ENCODE data around the gene ZC3H15.

Gene ZC3H15

GRCh38 chr2:186535861-186536260 is 49.8 kb downstream of the ZC3H15 start:
- no peak overlapping the region for H3K4me3 ChIP-seq (ENCODE audit: low read depth, low read length)

- H3K4me3 ChIP-seq (ENCODE audit: low read depth, low read length): no peak overlapping the region
These were observed 51.0 kb downstream of the ZC3H15 start for GRCh38 chr2:186537019-186537418.

GRCh38 chr2:186540941-186541340 is 54.9 kb downstream of the ZC3H15 start:
- no peak overlapping the region for H3K4me3 ChIP-seq (ENCODE audit: low read depth, low read length)

GRCh38 chr2:186542002-186542401 is 55.9 kb downstream of the ZC3H15 start:
- H3K4me3 ChIP-seq (ENCODE audit: low read depth, low read length): no peak overlapping the region

GRCh38 chr2:186543561-186544131 is 57.6 kb downstream of the ZC3H15 start:
- no peak overlapping the region for H3K4me3 ChIP-seq (ENCODE audit: low read depth, low read length)

- H3K4me3 ChIP-seq (ENCODE audit: low read depth, low read length): no peak overlapping the region
These were observed 58.2 kb downstream of the ZC3H15 start for GRCh38 chr2:186544255-186544675.

GRCh38 chr2:186546846-186547245 is 60.8 kb downstream of the ZC3H15 start:
- no peak overlapping the region for H3K4me3 ChIP-seq (ENCODE audit: low read depth, low read length)

- no peak overlapping the region for H3K4me3 ChIP-seq (ENCODE audit: low read depth, low read length)
These were observed 65.4 kb downstream of the ZC3H15 start for GRCh38 chr2:186551323-186552050.

- no peak overlapping the region for H3K4me3 ChIP-seq (ENCODE audit: low read depth, low read length)
These were observed 68.4 kb downstream of the ZC3H15 start for GRCh38 chr2:186554429-186554828.

- H3K4me3 ChIP-seq (ENCODE audit: low read depth, low read length): no peak overlapping the region
These were observed 69.0 kb downstream of the ZC3H15 start for GRCh38 chr2:186554850-186555671.

GRCh38 chr2:186558512-186559276 is 72.6 kb downstream of the ZC3H15 start:
- H3K4me3 ChIP-seq (ENCODE audit: low read depth, low read length): no peak overlapping the region
